T47D (cell line): ENCODE results near the gene CHN1.

Source experiments
- DNase-seq, 2 experiments: peaks; one replicate each; pipeline versions ENCODE4 v3.0.0 to v3.0.0-alpha.2; 2011 to 2012; ENCODE audit warnings: low read depth in 1 of 2, low spot score in 1 of 2
- JUND ChIP-seq: IDR thresholded peaks from 2 replicates; pipeline ENCODE4 v1.6.1; 2012; ENCODE audit warnings: low read depth
- in situ Hi-C: cut with HindIII; loops from 2 replicates; pipeline ENCODE4 v1.10.0; 2016; ENCODE audit warnings: low sequenced_read_pairs, low pct_unique_long_range_greater_than_20kb

Gene CHN1

GRCh38 chr2:174771631-174772471, 233.3 kb downstream of the CHN1 start:
- TF ChIP-seq JUND = no peak
- in situ Hi-C loops = no loop called here
- peak; percentile 56 to 71 for DNase-seq

GRCh38 chr2:174771136-174771535, 234.0 kb downstream of the CHN1 start:
- no peak for TF ChIP-seq JUND
- no peak for DNase-seq
- in situ Hi-C loops = no loop called here

GRCh38 chr2:174768557-174768956, 236.6 kb downstream of the CHN1 start:
- in situ Hi-C loops = no loop called here
- DNase-seq = no peak
- TF ChIP-seq JUND = no peak

- TF ChIP-seq JUND = no peak
- in situ Hi-C loops = no loop called here
- DNase-seq = no peak
Measured at GRCh38 chr2:174766271-174766670, 238.9 kb downstream of the CHN1 start.

GRCh38 chr2:174765576-174765975, 239.6 kb downstream of the CHN1 start:
- in situ Hi-C loops = no loop called here
- no peak for DNase-seq
- no peak for TF ChIP-seq JUND

- DNase-seq = no peak
- TF ChIP-seq JUND = no peak
- in situ Hi-C loops = no loop called here
Measured at GRCh38 chr2:174764280-174765255, 240.6 kb downstream of the CHN1 start, which contains the start of gene CHRNA1. CHRNA1 (minus strand) TSS chr2:174764472; CDS start chr2:174764394, 78 bp downstream.

- TF ChIP-seq JUND = no peak
- in situ Hi-C loops = no loop called here
- DNase-seq = no peak
Measured at GRCh38 chr2:174763780-174764179, 241.4 kb downstream of the CHN1 start.

GRCh38 chr2:174762464-174762863, 242.7 kb downstream of the CHN1 start:
- no peak for TF ChIP-seq JUND
- no peak for DNase-seq
- in situ Hi-C loops = no loop called here

- DNase-seq = peak in 1 of 2 experiments; percentile 11
- in situ Hi-C loops = no loop called here
- no peak for TF ChIP-seq JUND
Measured at GRCh38 chr2:174761837-174762236, 243.3 kb downstream of the CHN1 start.

GRCh38 chr2:174760845-174761473, 244.2 kb downstream of the CHN1 start:
- no peak for DNase-seq
- no peak for TF ChIP-seq JUND
- in situ Hi-C loops = no loop called here

GRCh38 chr2:174759381-174760065, 245.7 kb downstream of the CHN1 start:
- DNase-seq = no peak
- in situ Hi-C loops = no loop called here
- no peak for TF ChIP-seq JUND

- in situ Hi-C loops = no loop called here
- no peak for TF ChIP-seq JUND
- no peak for DNase-seq
Measured at GRCh38 chr2:174756743-174757142, 248.4 kb downstream of the CHN1 start.
